ENCODE results near the gene IL4.

DNA sequence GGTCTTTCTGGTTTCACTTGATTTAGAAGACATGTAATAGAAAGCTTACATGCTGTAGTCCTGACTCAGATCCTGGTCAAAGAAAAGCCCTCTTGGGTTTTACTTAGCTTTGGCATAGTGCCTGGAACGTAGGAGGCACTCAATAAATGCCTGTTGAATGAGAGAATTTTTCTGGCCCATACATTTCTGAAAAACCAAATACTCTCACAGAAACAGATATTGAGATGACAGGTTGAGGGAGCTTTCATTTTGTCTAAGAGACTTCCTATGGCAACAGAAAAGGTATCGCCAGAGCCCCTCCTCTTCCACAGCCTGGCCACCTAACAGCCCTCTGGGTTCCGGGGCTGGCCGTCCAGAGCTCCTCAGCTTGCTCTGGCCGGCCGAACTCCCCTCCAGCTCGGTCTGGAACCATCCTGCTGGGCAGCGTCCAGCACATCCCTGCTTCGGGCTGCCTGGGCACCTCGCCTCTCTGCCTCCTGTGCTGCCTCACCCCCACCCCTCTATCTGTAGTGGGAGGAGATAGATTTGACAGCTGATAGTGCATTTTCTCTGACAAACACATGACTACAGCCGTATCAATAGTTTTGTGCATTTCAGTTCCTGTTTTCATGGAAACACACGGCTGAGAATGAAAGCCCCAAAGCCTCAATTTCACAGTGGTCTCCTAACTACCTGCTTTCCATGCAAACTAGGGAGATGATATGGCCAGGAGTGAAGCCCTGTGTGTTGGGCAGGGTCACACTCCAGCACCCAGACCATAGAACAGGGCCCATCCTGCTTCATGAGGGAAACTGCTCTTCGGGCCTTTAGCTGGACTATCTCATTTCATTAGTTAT is 1.1 kb downstream of the IL4 start:
- TF ChIP-seq CTCF (IDR thresholded peaks at IDR 0.05): no peak
- TF ChIP-seq, protein P1, sequence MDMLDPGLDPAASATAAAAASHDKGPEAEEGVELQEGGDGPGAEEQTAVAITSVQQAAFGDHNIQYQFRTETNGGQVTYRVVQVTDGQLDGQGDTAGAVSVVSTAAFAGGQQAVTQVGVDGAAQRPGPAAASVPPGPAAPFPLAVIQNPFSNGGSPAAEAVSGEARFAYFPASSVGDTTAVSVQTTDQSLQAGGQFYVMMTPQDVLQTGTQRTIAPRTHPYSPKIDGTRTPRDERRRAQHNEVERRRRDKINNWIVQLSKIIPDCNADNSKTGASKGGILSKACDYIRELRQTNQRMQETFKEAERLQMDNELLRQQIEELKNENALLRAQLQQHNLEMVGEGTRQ (CRISPR knock-in tag; IDR thresholded peaks at IDR 0.05): no peak
- TF ChIP-seq, protein P2, sequence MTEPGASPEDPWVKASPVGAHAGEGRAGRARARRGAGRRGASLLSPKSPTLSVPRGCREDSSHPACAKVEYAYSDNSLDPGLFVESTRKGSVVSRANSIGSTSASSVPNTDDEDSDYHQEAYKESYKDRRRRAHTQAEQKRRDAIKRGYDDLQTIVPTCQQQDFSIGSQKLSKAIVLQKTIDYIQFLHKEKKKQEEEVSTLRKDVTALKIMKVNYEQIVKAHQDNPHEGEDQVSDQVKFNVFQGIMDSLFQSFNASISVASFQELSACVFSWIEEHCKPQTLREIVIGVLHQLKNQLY (CRISPR knock-in tag; IDR thresholded peaks at IDR 0.05): no peak
- no peak for TF ChIP-seq CBFB (CRISPR knock-in tag; IDR thresholded peaks at IDR 0.05; ENCODE audit: low read depth)
- no peak for TF ChIP-seq JUN (CRISPR knock-in tag; IDR thresholded peaks at IDR 0.05)
- TF ChIP-seq CREM (CRISPR knock-in tag; IDR thresholded peaks at IDR 0.05): no peak
- TF ChIP-seq SMAD3 (CRISPR knock-in tag; IDR thresholded peaks at IDR 0.05; ENCODE audit: borderline replicate concordance): no peak
- TF ChIP-seq, protein P3, sequence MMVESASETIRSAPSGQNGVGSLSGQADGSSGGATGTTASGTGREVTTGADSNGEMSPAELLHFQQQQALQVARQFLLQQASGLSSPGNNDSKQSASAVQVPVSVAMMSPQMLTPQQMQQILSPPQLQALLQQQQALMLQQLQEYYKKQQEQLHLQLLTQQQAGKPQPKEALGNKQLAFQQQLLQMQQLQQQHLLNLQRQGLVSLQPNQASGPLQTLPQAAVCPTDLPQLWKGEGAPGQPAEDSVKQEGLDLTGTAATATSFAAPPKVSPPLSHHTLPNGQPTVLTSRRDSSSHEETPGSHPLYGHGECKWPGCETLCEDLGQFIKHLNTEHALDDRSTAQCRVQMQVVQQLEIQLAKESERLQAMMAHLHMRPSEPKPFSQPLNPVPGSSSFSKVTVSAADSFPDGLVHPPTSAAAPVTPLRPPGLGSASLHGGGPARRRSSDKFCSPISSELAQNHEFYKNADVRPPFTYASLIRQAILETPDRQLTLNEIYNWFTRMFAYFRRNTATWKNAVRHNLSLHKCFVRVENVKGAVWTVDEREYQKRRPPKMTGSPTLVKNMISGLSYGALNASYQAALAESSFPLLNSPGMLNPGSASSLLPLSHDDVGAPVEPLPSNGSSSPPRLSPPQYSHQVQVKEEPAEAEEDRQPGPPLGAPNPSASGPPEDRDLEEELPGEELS (CRISPR knock-in tag; IDR thresholded peaks at IDR 0.05): no peak
- TF ChIP-seq ELF4 (CRISPR knock-in tag; IDR thresholded peaks at IDR 0.05; ENCODE audit: low read depth): no peak

All from WTC11 (cell line).